Tibial nerve (tissue), 4 donors: Measurements from ENCODE around the gene CEP128.

Experiments used
- EP300 ChIP-seq, 2 donors: sonication (generic); formaldehyde crosslinking; IDR thresholded peaks; one replicate each; pipeline ENCODE4 v1.6.1; 2017; ENCODE audit warnings: antibody characterized with exemption in 2 of 2, mild to moderate bottlenecking in 1 of 2
- POLR2A ChIP-seq, 2 donors: fragments of 450-650 bp; IDR thresholded peaks; one replicate each; pipeline ENCODE4 v1.6.1; 2017; ENCODE audit warnings: antibody characterized with exemption in 2 of 2, mild to moderate bottlenecking in 2 of 2, moderate library complexity in 2 of 2
- TF ChIP-seq, protein P1 (sequence below), 5 experiments: fragments of 200-600 bp in 3 of 5; fragments of 450-650 bp in 2 of 5; sonication (generic) in 3 of 5; IDR thresholded peaks; one replicate each; pipeline ENCODE4 v1.5.1; 2016 to 2019; ENCODE audit warnings: antibody characterized with exemption in 5 of 5, mild to moderate bottlenecking in 3 of 5, moderate library complexity in 2 of 5

- TF ChIP-seq, protein P1, sequence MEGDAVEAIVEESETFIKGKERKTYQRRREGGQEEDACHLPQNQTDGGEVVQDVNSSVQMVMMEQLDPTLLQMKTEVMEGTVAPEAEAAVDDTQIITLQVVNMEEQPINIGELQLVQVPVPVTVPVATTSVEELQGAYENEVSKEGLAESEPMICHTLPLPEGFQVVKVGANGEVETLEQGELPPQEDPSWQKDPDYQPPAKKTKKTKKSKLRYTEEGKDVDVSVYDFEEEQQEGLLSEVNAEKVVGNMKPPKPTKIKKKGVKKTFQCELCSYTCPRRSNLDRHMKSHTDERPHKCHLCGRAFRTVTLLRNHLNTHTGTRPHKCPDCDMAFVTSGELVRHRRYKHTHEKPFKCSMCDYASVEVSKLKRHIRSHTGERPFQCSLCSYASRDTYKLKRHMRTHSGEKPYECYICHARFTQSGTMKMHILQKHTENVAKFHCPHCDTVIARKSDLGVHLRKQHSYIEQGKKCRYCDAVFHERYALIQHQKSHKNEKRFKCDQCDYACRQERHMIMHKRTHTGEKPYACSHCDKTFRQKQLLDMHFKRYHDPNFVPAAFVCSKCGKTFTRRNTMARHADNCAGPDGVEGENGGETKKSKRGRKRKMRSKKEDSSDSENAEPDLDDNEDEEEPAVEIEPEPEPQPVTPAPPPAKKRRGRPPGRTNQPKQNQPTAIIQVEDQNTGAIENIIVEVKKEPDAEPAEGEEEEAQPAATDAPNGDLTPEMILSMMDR (IDR thresholded peaks at IDR 0.05), result no peak
- TF ChIP-seq POLR2A (IDR thresholded peaks at IDR 0.05) (no peak), EP300 (IDR thresholded peaks at IDR 0.05) (no peak)
These were observed 190.3 kb downstream of the CEP128 start for GRCh38 chr14:80751285-80751684.
